SW480 (cell line): Measurements from ENCODE around the gene TMEM181.
"Not testable (repeated sequence)": the region's sequence is repeated elsewhere in the genome, so short reads cannot be mapped to it uniquely, and the experiment has no call there.

Experiments used
- DNase-seq: peaks from one replicate; pipeline ENCODE4 v3.0.0-alpha.2; 2016; ENCODE audit warnings: low spot score

The TMEM181 gene

GRCh38 chr6:158638324-158638854 lies 78.5 kb downstream of the TMEM181 start:
- no peak for DNase-seq

- DNase-seq = no peak
Observed at GRCh38 chr6:158639056-158639455, 79.2 kb downstream of the TMEM181 start.

- DNase-seq = no peak
Observed at GRCh38 chr6:158640519-158640918, 80.6 kb downstream of the TMEM181 start.

GRCh38 chr6:158642097-158642601 lies 82.3 kb downstream of the TMEM181 start:
- DNase-seq = no peak

DNA sequence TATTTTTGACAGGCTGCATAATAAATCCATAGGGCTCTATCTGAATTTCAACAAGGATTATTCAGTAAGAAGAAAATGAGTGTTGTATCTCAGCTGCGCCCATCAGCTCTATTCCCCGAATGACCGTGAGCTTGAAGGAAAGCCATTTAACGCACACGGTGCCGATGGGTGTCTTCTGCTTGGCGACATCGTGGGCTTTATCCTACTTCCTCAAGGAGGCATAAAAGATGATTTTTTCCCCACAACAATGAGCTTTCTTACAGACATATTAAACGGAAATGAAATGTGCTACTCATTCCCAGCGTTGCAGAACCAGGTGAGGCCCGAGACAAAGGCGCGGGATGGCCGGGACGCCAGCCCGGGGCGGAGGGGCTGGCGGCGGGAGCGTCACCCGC lies 83.9 kb downstream of the TMEM181 start:
- no peak for DNase-seq

DNA sequence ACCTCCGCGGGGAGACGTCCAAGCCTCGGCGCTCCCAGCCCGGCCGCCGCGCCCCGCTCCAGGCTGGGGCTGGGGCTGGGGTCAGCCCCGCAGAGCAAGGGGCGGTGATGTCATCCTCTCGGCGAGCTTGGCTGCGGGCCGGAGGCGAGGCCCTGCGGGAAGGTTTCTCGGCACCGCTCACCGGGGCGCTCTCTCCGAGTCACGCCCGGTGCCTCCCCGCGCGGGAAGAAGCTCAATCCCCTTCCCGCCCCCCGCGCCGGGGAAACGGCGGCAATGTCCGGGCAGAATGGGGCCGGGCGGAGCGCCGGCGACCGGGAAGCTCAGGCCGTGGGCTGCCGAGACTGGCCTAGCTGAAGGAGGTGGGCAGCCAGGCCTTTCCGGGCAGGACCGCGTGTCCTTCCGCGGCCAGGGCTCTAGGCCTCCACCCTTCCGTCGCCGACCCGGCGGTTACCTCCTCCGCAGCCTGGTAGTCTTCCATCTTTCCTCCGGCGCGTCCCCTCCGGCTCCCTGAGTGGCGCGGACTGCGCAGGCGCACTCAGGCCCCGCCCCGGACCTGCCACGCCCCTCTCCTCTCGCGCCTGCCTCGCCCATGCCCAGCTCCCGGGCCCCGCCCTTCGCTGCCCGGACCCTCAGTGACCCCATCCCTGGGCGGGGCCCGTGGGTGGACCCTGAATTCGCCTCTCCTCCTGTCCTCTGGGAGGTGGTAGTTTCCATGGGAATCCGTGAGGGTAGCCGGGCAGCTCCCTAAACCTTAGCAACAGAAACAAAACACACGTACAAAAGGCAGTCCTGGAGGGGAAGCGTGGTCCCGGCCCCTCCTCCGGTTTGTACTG lies 84.6 kb downstream of the TMEM181 start, which contains the start of gene DYNLT1:
DYNLT1 (minus strand) TSS at position 513 of the 833 bp plus-strand sequence; CDS start at position 478, 35 bp downstream.
- DNase-seq = peak; percentile 84

GRCh38 chr6:158645064-158646022 lies 85.5 kb downstream of the TMEM181 start:
- peak; percentile 5 for DNase-seq

- no peak for DNase-seq
Observed at GRCh38 chr6:158646023-158646910, 86.4 kb downstream of the TMEM181 start.

- no peak for DNase-seq
Observed at GRCh38 chr6:158647501-158647900, 87.6 kb downstream of the TMEM181 start.

GRCh38 chr6:158648682-158649131 lies 88.8 kb downstream of the TMEM181 start:
- DNase-seq = no peak

- peak; percentile 89 for DNase-seq
Observed at GRCh38 chr6:158649289-158650143, 89.6 kb downstream of the TMEM181 start, which contains the start of gene SYTL3. Gene SYTL3, plus strand, starts transcription at chr6:158650054. Its CDS starts 13,215 bp downstream, at chr6:158663269.

GRCh38 chr6:158651981-158652737 lies 92.3 kb downstream of the TMEM181 start:
- DNase-seq = not testable (repeated sequence)

- peak; percentile 94 for DNase-seq
Observed at GRCh38 chr6:158653577-158654354, 93.9 kb downstream of the TMEM181 start.

DNA sequence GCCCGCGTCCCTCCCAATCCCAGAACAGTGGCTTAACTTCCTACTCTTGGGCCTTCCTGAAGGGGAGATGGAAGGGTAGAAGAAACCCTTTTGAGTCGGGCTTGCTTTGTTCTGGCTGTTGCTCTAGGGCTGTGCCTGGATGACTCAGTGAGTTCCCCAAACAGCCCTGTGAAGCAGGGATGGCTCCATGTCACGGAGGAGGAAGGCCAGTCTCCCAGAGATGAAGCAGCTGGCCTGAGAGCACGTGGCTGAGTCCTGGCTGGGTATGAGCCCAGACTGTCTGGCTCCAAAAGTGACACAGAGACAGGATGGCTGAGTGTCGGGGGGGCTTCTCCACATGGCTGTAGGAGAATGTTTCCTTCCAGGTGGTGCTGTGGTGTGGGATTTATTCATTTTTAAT lies 94.6 kb downstream of the TMEM181 start:
- peak; percentile 63 for DNase-seq

DNA sequence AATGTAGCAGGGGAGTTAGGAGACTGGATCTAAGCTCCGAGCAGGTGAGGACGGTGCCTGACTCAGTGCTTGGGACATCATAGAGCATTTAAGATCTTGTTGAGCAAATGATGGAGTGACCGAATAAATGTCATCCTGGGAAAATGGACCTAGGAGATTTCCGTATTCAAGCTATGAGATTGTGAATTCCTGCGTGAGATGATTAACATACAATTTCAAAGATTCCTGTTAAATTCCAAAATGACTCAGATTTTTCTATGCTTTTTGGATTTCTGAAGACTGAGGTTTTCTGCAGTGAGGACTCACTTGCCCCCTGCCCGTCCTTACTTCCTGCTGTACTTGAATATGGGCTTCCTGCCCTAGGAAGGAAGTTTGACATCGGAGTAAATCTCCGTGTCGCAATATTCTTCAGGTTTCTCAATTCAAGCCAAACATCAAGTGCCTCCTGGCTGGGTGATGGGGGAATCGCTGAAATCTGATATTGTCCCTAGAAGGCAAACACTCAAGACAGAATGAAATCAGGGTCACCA lies 95.1 kb downstream of the TMEM181 start:
- no peak for DNase-seq

- DNase-seq = no peak
Observed at GRCh38 chr6:158655569-158656450, 95.9 kb downstream of the TMEM181 start.

GRCh38 chr6:158656986-158657385 lies 97.1 kb downstream of the TMEM181 start:
- DNase-seq = peak; percentile 20
